ENCODE measurements around the gene RBBP6. TPM values are rescaled to one million over a fixed set of nuclear protein-coding genes. Genes with fewer than 3 reads are reported as not detected.

RBBP6 gene
- total RNA-seq, 1 donor from 2014 or later, result 77.3 TPM

GRCh38 chr16:24509536-24509935, 29.8 kb upstream of the RBBP6 start:
- no peak overlapping the region for H3K4me3 Mint-ChIP-seq
- no peak for TF ChIP-seq CTCF (conservative IDR thresholded peaks at IDR 0.05)
- H3K27ac Mint-ChIP-seq (ENCODE audit: unreplicated experiment), result no peak overlapping the region

DNA sequence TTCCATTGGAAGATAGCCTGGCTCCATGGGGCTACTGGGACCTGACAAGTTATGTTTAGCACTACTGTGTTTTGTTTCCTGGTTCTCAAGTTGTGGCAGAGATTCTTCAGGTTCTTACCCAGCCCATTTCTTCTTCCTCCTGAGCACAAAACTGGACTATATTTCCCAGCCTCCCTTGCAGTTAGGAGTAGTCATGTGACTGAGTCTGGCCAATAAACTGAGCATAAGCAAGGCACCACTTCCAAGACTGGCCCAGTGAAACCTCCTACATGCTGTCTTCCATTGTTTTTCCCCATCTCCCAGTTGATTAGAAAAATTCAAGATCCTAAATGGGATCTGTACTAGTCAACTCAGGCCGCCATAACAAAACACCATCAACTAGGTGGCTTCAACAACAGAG, 28.2 kb upstream of the RBBP6 start:
- H3K9me3 Mint-ChIP-seq, result no peaks in the 10 kb centered on the region
- no peaks in the 10 kb centered on the region for H3K36me3 Mint-ChIP-seq (ENCODE audit: low read depth)
- no peak for DNase-seq (ENCODE audit: low read depth, low spot score)
- peaks cover 6% of the 10 kb centered on the region for H3K4me1 Mint-ChIP-seq
- H3K27ac Mint-ChIP-seq (ENCODE audit: unreplicated experiment), result no peak overlapping the region
- no peak for TF ChIP-seq CTCF (conservative IDR thresholded peaks at IDR 0.05)
- H3K27me3 Mint-ChIP-seq (ENCODE audit: low read depth), result peaks cover 30% of the 10 kb centered on the region
- no peak overlapping the region for H3K4me3 Mint-ChIP-seq

More at GRCh38 chr16:24509536-24509935, 29.8 kb upstream of the RBBP6 start:
- peaks cover 6% of the 10 kb centered on the region for H3K4me1 Mint-ChIP-seq
- DNase-seq (ENCODE audit: low read depth, low spot score), result no peak
- H3K36me3 Mint-ChIP-seq (ENCODE audit: low read depth), result no peaks in the 10 kb centered on the region
- peaks cover 33% of the 10 kb centered on the region for H3K27me3 Mint-ChIP-seq (ENCODE audit: low read depth)
- H3K9me3 Mint-ChIP-seq, result no peaks in the 10 kb centered on the region

GRCh38 chr16:24511792-24512191, 27.6 kb upstream of the RBBP6 start:
- peaks cover 25% of the 10 kb centered on the region for H3K27me3 Mint-ChIP-seq (ENCODE audit: low read depth)
- TF ChIP-seq CTCF (conservative IDR thresholded peaks at IDR 0.05), result no peak
- no peak overlapping the region for H3K4me3 Mint-ChIP-seq
- H3K4me1 Mint-ChIP-seq, result peaks cover 6% of the 10 kb centered on the region
- no peak for DNase-seq (ENCODE audit: low read depth, low spot score)
- no peak overlapping the region for H3K27ac Mint-ChIP-seq (ENCODE audit: unreplicated experiment)
- no peaks in the 10 kb centered on the region for H3K9me3 Mint-ChIP-seq
- no peaks in the 10 kb centered on the region for H3K36me3 Mint-ChIP-seq (ENCODE audit: low read depth)

DNA sequence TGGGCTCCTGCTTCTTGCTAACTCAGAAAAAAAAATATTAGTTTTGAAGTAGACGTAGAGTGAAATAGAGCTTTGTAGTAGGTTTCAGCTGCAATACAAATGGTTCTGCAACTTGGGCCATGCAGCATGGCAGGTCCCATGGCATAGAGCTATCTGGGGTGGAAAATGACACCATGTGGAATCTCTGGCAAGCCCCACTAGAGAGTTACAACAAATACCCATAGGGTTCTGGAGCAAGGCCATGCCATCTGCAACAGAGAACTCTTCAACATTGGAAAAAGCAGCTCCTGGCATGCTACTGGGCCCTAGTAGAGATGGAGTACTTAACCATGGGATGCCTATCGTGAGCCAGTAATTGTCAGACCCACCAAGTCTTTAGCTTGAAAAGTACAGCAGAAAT, 25.3 kb upstream of the RBBP6 start:
- no peak for DNase-seq (ENCODE audit: low read depth, low spot score)
- H3K36me3 Mint-ChIP-seq (ENCODE audit: low read depth), result no peaks in the 10 kb centered on the region
- peaks cover 6% of the 10 kb centered on the region for H3K4me1 Mint-ChIP-seq
- H3K27ac Mint-ChIP-seq (ENCODE audit: unreplicated experiment), result no peak overlapping the region
- no peaks in the 10 kb centered on the region for H3K9me3 Mint-ChIP-seq
- H3K27me3 Mint-ChIP-seq (ENCODE audit: low read depth), result peaks cover 15% of the 10 kb centered on the region
- TF ChIP-seq CTCF (conservative IDR thresholded peaks at IDR 0.05), result no peak
- no peak overlapping the region for H3K4me3 Mint-ChIP-seq

DNA sequence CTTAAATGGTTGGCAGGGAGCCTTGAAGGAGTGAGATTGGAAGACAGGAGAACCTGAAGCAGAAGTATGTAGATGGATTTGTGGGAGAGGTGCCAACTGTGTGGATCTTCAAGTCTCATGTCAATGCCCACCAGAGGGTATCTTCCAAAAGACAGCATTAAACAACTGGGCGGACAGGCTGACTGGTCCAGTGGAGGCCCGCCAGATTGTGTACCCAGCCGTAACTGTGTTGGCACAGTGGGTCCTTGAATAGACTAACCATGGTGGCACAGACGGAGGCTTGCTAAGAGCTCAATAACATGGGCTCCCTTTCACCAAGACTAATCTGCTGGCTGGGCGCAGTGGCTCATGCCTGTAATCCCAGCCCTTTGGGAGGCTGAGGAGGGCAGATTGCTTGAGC, 24.2 kb upstream of the RBBP6 start:
- Mint-ChIP-seq H3K36me3 (ENCODE audit: low read depth) (no peaks in the 10 kb centered on the region), H3K4me1 (peaks cover 6% of the 10 kb centered on the region), H3K27ac (ENCODE audit: unreplicated experiment) (no peak overlapping the region), H3K9me3 (no peaks in the 10 kb centered on the region), H3K27me3 (ENCODE audit: low read depth) (peaks cover 11% of the 10 kb centered on the region), H3K4me3 (no peak overlapping the region)
- DNase-seq (ENCODE audit: low read depth, low spot score), result no peak
- no peak for TF ChIP-seq CTCF (conservative IDR thresholded peaks at IDR 0.05)

Measured in neural crest cell (in vitro differentiated cells).